Pancreas (tissue), 10 donors: ENCODE results near the gene RNU11. TPM values are rescaled to one million over a fixed set of nuclear protein-coding genes. Genes with fewer than 3 reads are reported as not detected.

ENCODE experiments used
- ATAC-seq, 4 donors: fragments of 200-7000 bp; cut with Tn5 transposase; one replicate each; pipeline versions ENCODE4 v1.8.0 to v1.9.1; 2020; ENCODE audit warnings: mild to moderate bottlenecking in 4 of 4, moderate library complexity in 4 of 4
- DNase-seq, 6 donors: peaks; one replicate each; pipeline ENCODE4 v3.0.0-alpha.2; 2020
- FAIRE-seq: peaks from 2 replicates; lab custom pipeline; 2012; peaks lifted over from hg19 to GRCh38; lab: Jason Lieb, UNC
- H3K27ac ChIP-seq, 4 donors: fragments of 200-600 bp; sonication (generic); 1 replicate in 3 of 4; 2 replicates in 1 of 4; pipeline versions ENCODE4 v1.5.0 to v1.8.0; 2020
- H3K27me3 ChIP-seq, 4 donors: fragments of 200-600 bp; one replicate each; pipeline ENCODE4 v1.8.0; 2021
- H3K36me3 ChIP-seq, 3 donors: fragments of 200-600 bp; sonication (generic) in 1 of 3; one replicate each; pipeline versions ENCODE4 v1.5.0 to v1.8.0; 2020 to 2021
- H3K4me1 ChIP-seq, 3 donors: fragments of 200-600 bp; one replicate each; pipeline ENCODE4 v1.8.0; 2021
- H3K4me3 ChIP-seq, 4 donors: fragments of 200-600 bp; sonication (generic) in 2 of 4; one replicate each; pipeline versions ENCODE4 v1.5.0 to v1.8.0; 2020 to 2021
- H3K9me3 ChIP-seq, 4 donors: fragments of 200-600 bp; one replicate each; pipeline ENCODE4 v1.8.0; 2021
- CTCF ChIP-seq, 4 donors: fragments of 200-600 bp; sonication (generic) in 3 of 4; IDR thresholded peaks; one replicate each; pipeline versions ENCODE4 v1.5.0 to v1.8.0; 2021; ENCODE audit warnings: antibody characterized with exemption in 4 of 4
- WGBS, 2 donors: extraction: QIAGEN DNeasy Blood & Tissue Kit; methylation state at CpG; one replicate each; pipeline ENCODE4 v1.1.7; 2013; 5-methylcytosine and 5-hydroxymethylcytosine counted together
- intact Hi-C, 3 donors: fragments of 100-400 bp; cut with DNase I; formaldehyde crosslinking; loops; one replicate each; pipeline versions ENCODE4 v1.11.1 to v1.14.2; 2022
- polyA plus RNA-seq, 2 donors: library from polyadenylated mRNA; stranded (reverse); fragments of 200-250 nt; gene quantifications; one replicate each; pipeline ENCODE4 v1.2.3, GENCODE V29; 2013
- total RNA-seq, 6 donors: library from RNA; stranded (reverse); fragmentation: NEBNext Ultra II Directional in 4 of 6; extraction: Animal tissue kit (Norgen Biotek cat#: 25700) in 4 of 6; gene quantifications; one replicate each; pipeline versions ENCODE4 v1.2.1 to v1.2.4, GENCODE V29; 2021 to 2023
- donor health status: healthy with polysubstance abuse.
- donor health status: DM: no; HTN: no; CAD: no; lungs with moderate emphysema.
- donor health status: DM: no; HTN: no; CAD: no.
- donor health status: control.
- donor health status: control.
- donor health status: Bipolar disorder and iron deficiency.
- donor health status: DM: yes; HTN: yes; CAD: no.
- donor health status: DM: no; HTN: no; CAD: no.
- donor health status: DM: no; HTN: no; CAD: no.
- donor health status: DM: yes; HTN: yes; CAD: no.

Gene RNU11
- total and polyA plus RNA-seq, 8 donors, result not detected

GRCh38 chr1:28663871-28664470, 15.6 kb downstream of the RNU11 start:
- FAIRE-seq (no peak), ATAC-seq (no peak), DNase-seq (no peak)
- Histone ChIP-seq H3K4me3 (no peak overlapping the region), H3K4me1 (peaks cover 0 to 7% (median 5%) of the 10 kb centered on the region in 3 donors), H3K27me3 (no peaks in the 10 kb centered on the region), H3K27ac (no peak overlapping the region), H3K36me3 (no peaks in the 10 kb centered on the region), H3K9me3 (no peaks in the 10 kb centered on the region)
- intact Hi-C loops, result no loop called here
- WGBS, 2 donors, result 69 to 73% methylated on average over 7 of the region's 7 CpGs
- TF ChIP-seq CTCF (IDR thresholded peaks at IDR 0.05), result no peak

GRCh38 chr1:28666806-28667205, 18.4 kb downstream of the RNU11 start:
- no peak for TF ChIP-seq CTCF (IDR thresholded peaks at IDR 0.05)
- Histone ChIP-seq H3K27me3 (no peaks in the 10 kb centered on the region), H3K4me1 (peaks cover 4 to 7% (median 5%) of the 10 kb centered on the region in 3 donors), H3K36me3 (no peaks in the 10 kb centered on the region), H3K27ac (no peak overlapping the region), H3K9me3 (no peaks in the 10 kb centered on the region), H3K4me3 (no peak overlapping the region)
- FAIRE-seq, result no peak
- intact Hi-C loops, result no loop called here
- no peak for ATAC-seq
- no peak for DNase-seq
- 93 to 94% methylated on average over 12 of the region's 12 CpGs for WGBS, 2 donors

GRCh38 chr1:28668191-28668955, 20.0 kb downstream of the RNU11 start, which contains the start of gene GMEB1:
Gene GMEB1 (plus strand): TSS chr1:28668784. CDS start chr1:28683613, 14,829 bp downstream.
- 1% methylated on average over 29 to 36 of the region's 57 CpGs for WGBS, 2 donors
- no peak for FAIRE-seq
- Histone ChIP-seq H3K27ac (peak within 1 kb of the TSS; percentile 86 to 96 (median 94)), H3K9me3 (no peaks in the 10 kb centered on the region), H3K4me3 (peak within 1 kb of the TSS; percentile 65 to 99 (median 90)), H3K36me3 (no peaks in the 10 kb centered on the region), H3K4me1 (peaks cover 4 to 7% (median 5%) of the 10 kb centered on the region in 3 donors), H3K27me3 (no peaks in the 10 kb centered on the region)
- peak; percentile 83 to 96 (median 88) for DNase-seq
- ATAC-seq, result peak; percentile 92 to 95 (median 94)
- intact Hi-C loops, result no loop called here
- no peak for TF ChIP-seq CTCF (IDR thresholded peaks at IDR 0.05)

GRCh38 chr1:28668956-28669723, 20.7 kb downstream of the RNU11 start:
- TF ChIP-seq CTCF (IDR thresholded peaks at IDR 0.05), result no peak
- Histone ChIP-seq H3K27ac (peak overlapping the region; percentile 84 to 96 (median 94)), H3K9me3 (no peaks in the 10 kb centered on the region), H3K4me1 (peaks cover 4 to 7% (median 5%) of the 10 kb centered on the region in 3 donors), H3K27me3 (no peaks in the 10 kb centered on the region), H3K4me3 (peak overlapping the region; percentile 65 to 99 (median 90)), H3K36me3 (no peaks in the 10 kb centered on the region)
- intact Hi-C loops, result no loop called here
- FAIRE-seq (no peak), ATAC-seq (peak; percentile 67 to 88 (median 72)), DNase-seq (peak in 5 of 6 donors; percentile 42 to 82 (median 68))
- WGBS, 2 donors, result 0% methylated on average over 29 to 63 of the region's 63 CpGs
